ENCODE measurements around the gene FCHSD2.

Gene FCHSD2

GRCh38 chr11:73171436-73172161 lies 29.5 kb upstream of the FCHSD2 start:
- DNase-seq = no peak

- DNase-seq = no peak
Observed at GRCh38 chr11:73170140-73170539, 28.0 kb upstream of the FCHSD2 start.

GRCh38 chr11:73168925-73169579 lies 26.9 kb upstream of the FCHSD2 start:
- no peak for DNase-seq

GRCh38 chr11:73167363-73167954 lies 25.3 kb upstream of the FCHSD2 start:
- no peak for DNase-seq

GRCh38 chr11:73164803-73165540 lies 22.9 kb upstream of the FCHSD2 start:
- no peak for DNase-seq

GRCh38 chr11:73163638-73164174 lies 21.6 kb upstream of the FCHSD2 start:
- no peak for DNase-seq

- DNase-seq = no peak
Observed at GRCh38 chr11:73162196-73162740, 20.1 kb upstream of the FCHSD2 start.

GRCh38 chr11:73160005-73160760 lies 18.1 kb upstream of the FCHSD2 start:
- DNase-seq = no peak

- DNase-seq = no peak
Observed at GRCh38 chr11:73159297-73159696, 17.2 kb upstream of the FCHSD2 start.

GRCh38 chr11:73158356-73159051 lies 16.4 kb upstream of the FCHSD2 start:
- no peak for DNase-seq

- no peak for DNase-seq
Observed at GRCh38 chr11:73157101-73158010, 15.2 kb upstream of the FCHSD2 start.

- DNase-seq = no peak
Observed at GRCh38 chr11:73156686-73157085, 14.6 kb upstream of the FCHSD2 start.

GRCh38 chr11:73156114-73156513 lies 14.0 kb upstream of the FCHSD2 start:
- no peak for DNase-seq

- DNase-seq = no peak
Observed at GRCh38 chr11:73155102-73155501, 13.0 kb upstream of the FCHSD2 start.

GRCh38 chr11:73154178-73154577 lies 12.1 kb upstream of the FCHSD2 start:
- no peak for DNase-seq

- DNase-seq = no peak
Observed at GRCh38 chr11:73152861-73153483, 10.9 kb upstream of the FCHSD2 start.

- DNase-seq = no peak
Observed at GRCh38 chr11:73152086-73152853, 10.2 kb upstream of the FCHSD2 start.

GRCh38 chr11:73151416-73151815 lies 9.3 kb upstream of the FCHSD2 start:
- DNase-seq = no peak

- DNase-seq = no peak
Observed at GRCh38 chr11:73149105-73149504, 7.0 kb upstream of the FCHSD2 start.
